Measurements from ENCODE around the gene DNAH8.

- TF ChIP-seq, protein P1, sequence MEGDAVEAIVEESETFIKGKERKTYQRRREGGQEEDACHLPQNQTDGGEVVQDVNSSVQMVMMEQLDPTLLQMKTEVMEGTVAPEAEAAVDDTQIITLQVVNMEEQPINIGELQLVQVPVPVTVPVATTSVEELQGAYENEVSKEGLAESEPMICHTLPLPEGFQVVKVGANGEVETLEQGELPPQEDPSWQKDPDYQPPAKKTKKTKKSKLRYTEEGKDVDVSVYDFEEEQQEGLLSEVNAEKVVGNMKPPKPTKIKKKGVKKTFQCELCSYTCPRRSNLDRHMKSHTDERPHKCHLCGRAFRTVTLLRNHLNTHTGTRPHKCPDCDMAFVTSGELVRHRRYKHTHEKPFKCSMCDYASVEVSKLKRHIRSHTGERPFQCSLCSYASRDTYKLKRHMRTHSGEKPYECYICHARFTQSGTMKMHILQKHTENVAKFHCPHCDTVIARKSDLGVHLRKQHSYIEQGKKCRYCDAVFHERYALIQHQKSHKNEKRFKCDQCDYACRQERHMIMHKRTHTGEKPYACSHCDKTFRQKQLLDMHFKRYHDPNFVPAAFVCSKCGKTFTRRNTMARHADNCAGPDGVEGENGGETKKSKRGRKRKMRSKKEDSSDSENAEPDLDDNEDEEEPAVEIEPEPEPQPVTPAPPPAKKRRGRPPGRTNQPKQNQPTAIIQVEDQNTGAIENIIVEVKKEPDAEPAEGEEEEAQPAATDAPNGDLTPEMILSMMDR (conservative IDR thresholded peaks at IDR 0.05 in 1 of 2, IDR thresholded peaks at IDR 0.05 in 1 of 2; ENCODE audit: extremely low read depth in 1 of 2, insufficient read depth in 1 of 2, low read depth in 1 of 2, low read length in 2 of 2) = no peak
- no peak for TF ChIP-seq EZH2 (IDR thresholded peaks at IDR 0.05; ENCODE audit: borderline replicate concordance, low read length)
Measured at GRCh38 chr6:39037082-39037508, 322.0 kb downstream of the DNAH8 start.
